PC-3 (cell line): ENCODE results near the gene COL6A2. TPM values are rescaled to one million over a fixed set of nuclear protein-coding genes. Genes with fewer than 3 reads are reported as not detected.
A peak's percentile ranks its signal among the peaks of the same experiment; 100 is the strongest.

ENCODE experiments used
- ATAC-seq: fragments of 200-7000 bp; cut with Tn5 transposase; 2 replicates; pipeline ENCODE4 v1.9.1; 2020; ENCODE audit warnings: mild to moderate bottlenecking, moderate library complexity
- BruUV-seq: library from RNA; stranded (reverse); fragments of 400-500 nt; replicated peaks from 2 replicates; lab custom pipeline; 2021; lab: Mats Ljungman, UMichigan
- CTCF ChIA-PET: fragments of 300-600 bp; sonication (Branson Sonifier 250); formaldehyde crosslinking; loops from one replicate; lab custom pipeline; 2022; ENCODE audit warnings: antibody characterized with exemption; lab: Charles Lee
- POLR2A ChIA-PET: fragments of 300-600 bp; sonication (Branson Sonifier 250); formaldehyde crosslinking; loops from one replicate; lab custom pipeline; 2022; ENCODE audit warnings: antibody characterized with exemption; ENCODE audit not compliant: unreplicated experiment; lab: Charles Lee
- DNase-seq: peaks from one replicate; pipeline ENCODE4 v3.0.0-alpha.2; 2015
- H2AFZ ChIP-seq: fragments of 300-600 bp; sonication (generic); 2 replicates; pipeline ENCODE4 v1.6.0; 2016; ENCODE audit warnings: antibody characterized with exemption, low read length
- H3F3A ChIP-seq: fragments of 300-600 bp; sonication (generic); one replicate; pipeline ENCODE4 v1.6.0; 2017; ENCODE audit warnings: antibody characterized with exemption, low read length, control low read depth, mild to moderate bottlenecking; ENCODE audit not compliant: unreplicated experiment
- H3K27ac ChIP-seq: fragments of 300-600 bp; sonication (generic); 2 replicates; pipeline ENCODE4 v1.5.1; 2016; ENCODE audit warnings: mild to moderate bottlenecking, low read length
- H3K27me3 ChIP-seq: fragments of 300-600 bp; sonication (generic); 2 replicates; pipeline ENCODE4 v1.6.1; 2016; ENCODE audit warnings: low read length, mixed read lengths
- H3K36me3 ChIP-seq: fragments of 300-600 bp; sonication (generic); 2 replicates; pipeline ENCODE4 v1.6.1; 2016; ENCODE audit warnings: low read depth, mixed run types, low read length, mixed read lengths
- H3K4me1 ChIP-seq: fragments of 300-600 bp; sonication (generic); 2 replicates; pipeline ENCODE4 v1.5.1; 2016; ENCODE audit warnings: low read length; ENCODE audit not compliant: insufficient read depth
- H3K4me2 ChIP-seq: fragments of 300-600 bp; sonication (generic); 2 replicates; pipeline ENCODE4 v1.6.0; 2016; ENCODE audit warnings: low read length
- H3K4me3 ChIP-seq: fragments of 300-600 bp; sonication (generic); 2 replicates; pipeline ENCODE4 v1.5.1; 2016; ENCODE audit warnings: mild to moderate bottlenecking, low read length, mixed read lengths
- H3K79me2 ChIP-seq: fragments of 300-600 bp; sonication (generic); 2 replicates; pipeline ENCODE4 v1.6.1; 2017; ENCODE audit warnings: low read length, mixed read lengths
- H3K9ac ChIP-seq: fragments of 300-600 bp; sonication (generic); 2 replicates; pipeline ENCODE4 v1.6.0; 2016; ENCODE audit warnings: mild to moderate bottlenecking, low read length
- H3K9me2 ChIP-seq: fragments of 300-600 bp; sonication (generic); replicated peaks from 2 replicates; pipeline ENCODE4 v1.6.1; 2016; ENCODE audit warnings: mixed run types, low read length, mixed read lengths
- H3K9me3 ChIP-seq: fragments of 300-600 bp; sonication (generic); 2 replicates; pipeline ENCODE4 v1.6.1; 2016; ENCODE audit warnings: low read length, mixed read lengths
- H4K20me1 ChIP-seq: fragments of 300-600 bp; sonication (generic); 2 replicates; pipeline ENCODE4 v1.6.1; 2016; ENCODE audit warnings: low read length, mixed read lengths
- EZH2 ChIP-seq: fragments of 300-600 bp; sonication (generic); IDR thresholded peaks from one replicate; pipeline ENCODE4 v1.6.1; 2017; ENCODE audit warnings: antibody characterized with exemption, mild to moderate bottlenecking, low read length; ENCODE audit not compliant: unreplicated experiment
- EZH2phosphoT487 ChIP-seq: fragments of 300-600 bp; sonication (generic); IDR thresholded peaks from 2 replicates; pipeline ENCODE4 v1.6.1; 2018; ENCODE audit warnings: mild to moderate bottlenecking, antibody characterized with exemption, low read length, borderline replicate concordance
- intact Hi-C: fragments of 100-400 bp; cut with micrococcal nuclease; formaldehyde crosslinking; loops from 2 replicates; pipeline ENCODE4 v1.9.0; 2023
- total RNA-seq: library from RNA; depleted of rRNA; stranded (reverse); fragments of >200 nt; gene quantifications from 2 replicates; pipeline ENCODE4 v1.2.3, GENCODE V29; 2014
- TF ChIP-seq, protein P1 (sequence below): fragments of 300-600 bp; sonication (generic); conservative IDR thresholded peaks from 2 replicates; pipeline ENCODE4 v1.5.1; 2017; ENCODE audit warnings: antibody characterized with exemption, low read depth, mild to moderate bottlenecking, low read length

COL6A2 gene
- total RNA-seq, 1 experiment from 2014 or later, result 521 TPM

DNA sequence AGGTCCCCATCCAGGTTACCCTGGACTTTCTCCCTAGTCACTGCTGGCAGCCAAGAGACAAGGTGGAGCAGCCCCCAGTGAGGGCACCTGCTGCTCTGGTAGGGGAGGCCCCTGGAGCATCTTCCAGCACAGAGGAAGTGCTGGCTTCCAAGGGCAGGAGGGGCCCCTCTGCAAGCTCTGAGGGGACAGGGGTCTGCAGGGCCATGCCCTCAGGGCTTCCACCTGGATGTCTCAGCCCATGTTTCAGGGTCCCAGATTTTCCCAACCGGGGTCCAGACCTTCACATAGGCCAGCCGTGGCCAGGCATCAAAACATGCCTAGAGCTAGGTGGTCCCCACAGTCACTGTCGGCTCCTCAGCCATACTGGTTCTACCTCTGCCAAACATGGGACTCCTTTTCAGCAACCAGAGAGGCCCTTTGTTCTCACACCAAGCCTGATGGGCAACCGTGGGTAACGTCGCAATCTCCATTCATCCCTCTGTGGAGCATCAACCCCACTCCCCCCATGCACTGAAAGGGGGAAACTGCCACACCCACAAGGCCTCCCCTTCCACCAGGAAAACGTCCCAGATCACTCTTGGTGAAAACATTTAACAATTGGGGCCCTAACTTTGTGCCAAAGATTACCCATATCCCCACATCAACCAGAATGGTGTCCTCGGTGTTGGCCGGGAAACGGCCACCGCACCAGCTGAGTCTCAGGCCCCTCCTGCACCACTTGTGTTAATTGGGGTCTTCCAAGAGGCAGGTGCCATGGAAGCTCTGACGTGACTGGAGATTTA, 1.9 kb upstream of the COL6A2 start:
- Histone ChIP-seq H3K4me2 (no peak overlapping the region), H3K79me2 (peaks cover 25% of the 10 kb centered on the region), H3K36me3 (peaks cover 6% of the 10 kb centered on the region), H3K27ac (no peak overlapping the region), H3K27me3 (no peaks in the 10 kb centered on the region), H3F3A (no peaks in the 10 kb centered on the region), H2AFZ (no peak overlapping the region), H3K9me3 (no peaks in the 10 kb centered on the region), H4K20me1 (peaks cover 11% of the 10 kb centered on the region), H3K9ac (no peak overlapping the region), H3K4me1 (peaks cover 20% of the 10 kb centered on the region), H3K9me2 (no peaks in the 10 kb centered on the region), H3K4me3 (no peak overlapping the region)
- BruUV-seq, result no TSS peak
- no peak for TF ChIP-seq EZH2phosphoT487
- no peak for TF ChIP-seq EZH2
- TF ChIP-seq, protein P1, sequence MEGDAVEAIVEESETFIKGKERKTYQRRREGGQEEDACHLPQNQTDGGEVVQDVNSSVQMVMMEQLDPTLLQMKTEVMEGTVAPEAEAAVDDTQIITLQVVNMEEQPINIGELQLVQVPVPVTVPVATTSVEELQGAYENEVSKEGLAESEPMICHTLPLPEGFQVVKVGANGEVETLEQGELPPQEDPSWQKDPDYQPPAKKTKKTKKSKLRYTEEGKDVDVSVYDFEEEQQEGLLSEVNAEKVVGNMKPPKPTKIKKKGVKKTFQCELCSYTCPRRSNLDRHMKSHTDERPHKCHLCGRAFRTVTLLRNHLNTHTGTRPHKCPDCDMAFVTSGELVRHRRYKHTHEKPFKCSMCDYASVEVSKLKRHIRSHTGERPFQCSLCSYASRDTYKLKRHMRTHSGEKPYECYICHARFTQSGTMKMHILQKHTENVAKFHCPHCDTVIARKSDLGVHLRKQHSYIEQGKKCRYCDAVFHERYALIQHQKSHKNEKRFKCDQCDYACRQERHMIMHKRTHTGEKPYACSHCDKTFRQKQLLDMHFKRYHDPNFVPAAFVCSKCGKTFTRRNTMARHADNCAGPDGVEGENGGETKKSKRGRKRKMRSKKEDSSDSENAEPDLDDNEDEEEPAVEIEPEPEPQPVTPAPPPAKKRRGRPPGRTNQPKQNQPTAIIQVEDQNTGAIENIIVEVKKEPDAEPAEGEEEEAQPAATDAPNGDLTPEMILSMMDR, result no peak
- ATAC-seq, result no peak
- intact Hi-C loops, result loop anchor here (5.0 kb wide), 1 partner anchor 34 kb away; no protein-coding TSS in a partner anchor
- CTCF ChIA-PET, result no interaction called here
- POLR2A ChIA-PET, result no interaction called here
- DNase-seq, result no peak

DNA sequence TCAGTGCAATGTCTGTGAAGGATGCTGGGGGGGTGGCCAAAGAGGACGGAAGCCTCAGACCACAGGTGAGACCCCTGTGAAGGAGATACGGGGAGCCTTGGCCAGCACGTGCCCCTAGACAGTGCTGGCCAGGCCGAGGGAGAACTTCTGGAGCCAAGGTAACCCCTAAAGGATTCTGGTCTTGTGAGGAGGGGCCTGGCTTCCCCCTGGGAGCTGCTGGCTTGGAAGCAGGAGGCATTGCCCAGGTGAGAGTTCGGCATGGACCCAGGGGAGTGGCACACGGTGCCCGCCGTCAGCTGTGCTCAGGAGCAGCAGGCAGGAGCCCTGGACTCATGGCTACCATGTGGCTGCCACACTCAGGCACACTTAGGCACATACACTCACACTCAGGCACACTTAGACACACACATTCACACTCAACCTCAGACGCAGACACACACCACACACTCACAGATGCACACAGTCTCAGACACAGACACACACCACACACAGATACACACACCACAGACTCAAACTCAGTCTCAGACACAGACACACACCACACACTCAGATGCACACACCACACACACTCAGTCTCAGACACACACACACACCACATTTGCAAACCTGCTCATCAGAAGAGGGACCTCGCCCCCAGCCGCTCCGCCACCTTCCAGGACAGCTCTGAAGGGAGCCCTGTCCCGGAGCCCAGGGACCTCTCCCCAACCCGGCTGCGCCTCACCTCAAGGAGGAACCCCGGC, 1.1 kb upstream of the COL6A2 start:
- DNase-seq (no peak), ATAC-seq (no peak)
- peak overlapping the region; percentile 86 for H3K4me3 ChIP-seq
- H3K9me3 ChIP-seq, result no peaks in the 10 kb centered on the region
- H3K27ac ChIP-seq, result peak overlapping the region; percentile 37
- no peaks in the 10 kb centered on the region for H3K9me2 ChIP-seq
- no peak overlapping the region for H2AFZ ChIP-seq
- TF ChIP-seq, protein P1, result no peak
- TF ChIP-seq EZH2phosphoT487 (no peak), EZH2 (no peak)
- peaks cover 32% of the 10 kb centered on the region for H3K79me2 ChIP-seq
- peak overlapping the region; percentile 95 for H3K9ac ChIP-seq
- peaks cover 12% of the 10 kb centered on the region for H4K20me1 ChIP-seq
- no peaks in the 10 kb centered on the region for H3F3A ChIP-seq
- H3K36me3 ChIP-seq, result peaks cover 14% of the 10 kb centered on the region
- TSS peak; percentile 47 for BruUV-seq
- H3K27me3 ChIP-seq, result no peaks in the 10 kb centered on the region
- peak overlapping the region; percentile 81 for H3K4me2 ChIP-seq
- intact Hi-C loops, result loop anchor here (5.0 kb wide), 1 partner anchor 34 kb away; no protein-coding TSS in a partner anchor
- CTCF ChIA-PET, result interaction anchor here (0.6 kb wide), 1 partner anchor 123 kb away, joined by 3 read pairs; no protein-coding TSS in a partner anchor
- POLR2A ChIA-PET, result interaction anchor here (0.6 kb wide), 2 partner anchors 16 to 36 kb away, joined by 4 to 10 read pairs; no protein-coding TSS in a partner anchor
- peaks cover 20% of the 10 kb centered on the region for H3K4me1 ChIP-seq
